ENCODE data around the gene ALPK3.

The ALPK3 gene, protein sequence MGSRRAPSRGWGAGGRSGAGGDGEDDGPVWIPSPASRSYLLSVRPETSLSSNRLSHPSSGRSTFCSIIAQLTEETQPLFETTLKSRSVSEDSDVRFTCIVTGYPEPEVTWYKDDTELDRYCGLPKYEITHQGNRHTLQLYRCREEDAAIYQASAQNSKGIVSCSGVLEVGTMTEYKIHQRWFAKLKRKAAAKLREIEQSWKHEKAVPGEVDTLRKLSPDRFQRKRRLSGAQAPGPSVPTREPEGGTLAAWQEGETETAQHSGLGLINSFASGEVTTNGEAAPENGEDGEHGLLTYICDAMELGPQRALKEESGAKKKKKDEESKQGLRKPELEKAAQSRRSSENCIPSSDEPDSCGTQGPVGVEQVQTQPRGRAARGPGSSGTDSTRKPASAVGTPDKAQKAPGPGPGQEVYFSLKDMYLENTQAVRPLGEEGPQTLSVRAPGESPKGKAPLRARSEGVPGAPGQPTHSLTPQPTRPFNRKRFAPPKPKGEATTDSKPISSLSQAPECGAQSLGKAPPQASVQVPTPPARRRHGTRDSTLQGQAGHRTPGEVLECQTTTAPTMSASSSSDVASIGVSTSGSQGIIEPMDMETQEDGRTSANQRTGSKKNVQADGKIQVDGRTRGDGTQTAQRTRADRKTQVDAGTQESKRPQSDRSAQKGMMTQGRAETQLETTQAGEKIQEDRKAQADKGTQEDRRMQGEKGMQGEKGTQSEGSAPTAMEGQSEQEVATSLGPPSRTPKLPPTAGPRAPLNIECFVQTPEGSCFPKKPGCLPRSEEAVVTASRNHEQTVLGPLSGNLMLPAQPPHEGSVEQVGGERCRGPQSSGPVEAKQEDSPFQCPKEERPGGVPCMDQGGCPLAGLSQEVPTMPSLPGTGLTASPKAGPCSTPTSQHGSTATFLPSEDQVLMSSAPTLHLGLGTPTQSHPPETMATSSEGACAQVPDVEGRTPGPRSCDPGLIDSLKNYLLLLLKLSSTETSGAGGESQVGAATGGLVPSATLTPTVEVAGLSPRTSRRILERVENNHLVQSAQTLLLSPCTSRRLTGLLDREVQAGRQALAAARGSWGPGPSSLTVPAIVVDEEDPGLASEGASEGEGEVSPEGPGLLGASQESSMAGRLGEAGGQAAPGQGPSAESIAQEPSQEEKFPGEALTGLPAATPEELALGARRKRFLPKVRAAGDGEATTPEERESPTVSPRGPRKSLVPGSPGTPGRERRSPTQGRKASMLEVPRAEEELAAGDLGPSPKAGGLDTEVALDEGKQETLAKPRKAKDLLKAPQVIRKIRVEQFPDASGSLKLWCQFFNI (N-terminal part only)

DNA sequence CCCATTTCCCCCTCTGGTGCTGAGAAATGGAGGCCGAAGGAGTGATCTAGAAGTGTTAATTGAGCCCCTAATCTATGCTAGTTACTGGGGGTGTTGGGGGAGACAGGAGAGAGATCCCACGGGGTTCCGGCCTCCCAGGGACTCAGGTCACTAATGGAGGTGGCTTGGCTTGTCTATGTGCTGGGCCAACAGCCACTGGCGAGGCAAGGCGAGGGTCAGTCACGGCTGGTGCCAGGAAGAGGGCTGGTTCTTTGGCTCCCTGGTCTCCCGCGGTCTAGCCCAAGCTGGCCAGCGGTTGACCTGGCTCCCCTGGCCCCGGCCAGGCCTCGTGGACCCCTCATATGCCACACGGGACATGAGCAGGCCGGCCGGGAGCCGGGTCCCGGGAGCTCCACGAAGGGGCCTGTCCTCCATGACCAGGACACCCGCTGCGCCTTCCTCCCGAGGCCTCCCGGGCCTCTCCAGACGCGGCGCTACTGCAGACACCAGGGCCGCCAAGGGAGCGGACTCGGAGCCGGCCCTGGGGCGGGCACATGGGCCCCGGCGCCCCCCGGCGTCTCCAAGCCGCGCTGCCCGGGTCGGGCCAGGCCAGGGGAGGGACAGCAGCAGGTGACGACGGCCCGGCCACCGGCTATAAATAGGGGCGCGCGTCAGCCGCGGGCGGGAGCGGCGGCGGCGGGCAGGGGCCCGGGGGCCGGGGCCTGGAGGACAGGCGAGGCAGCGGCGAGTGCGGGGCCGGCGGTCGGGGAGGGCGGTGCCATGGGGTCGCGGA is at the start of gene ALPK3:
TSS of gene ALPK3 (plus strand) at position 663 of the 772 bp plus-strand sequence. CDS start at position 760, 97 bp downstream.
- DNase-seq: no peak

DNA sequence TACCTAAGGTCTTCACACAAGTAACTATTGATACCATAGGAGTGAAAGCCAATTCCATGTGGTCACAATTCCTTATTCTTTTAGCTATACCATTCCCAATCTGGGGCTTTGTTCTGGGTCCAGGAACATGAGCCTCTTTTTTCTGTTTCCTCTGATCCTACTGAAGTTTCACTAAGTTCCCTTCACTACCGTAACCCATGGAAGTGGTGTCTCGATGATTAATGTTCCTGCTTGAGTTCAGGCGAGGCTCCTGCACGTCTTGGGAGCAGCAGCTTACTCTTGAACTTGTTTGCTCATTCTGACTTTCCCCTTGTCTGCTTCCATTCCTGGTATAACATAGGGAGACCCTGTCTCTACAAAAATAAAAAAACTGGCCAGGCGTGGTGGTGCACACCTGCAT is 45.1 kb upstream of the ALPK3 start:
- DNase-seq: no peak

DNA sequence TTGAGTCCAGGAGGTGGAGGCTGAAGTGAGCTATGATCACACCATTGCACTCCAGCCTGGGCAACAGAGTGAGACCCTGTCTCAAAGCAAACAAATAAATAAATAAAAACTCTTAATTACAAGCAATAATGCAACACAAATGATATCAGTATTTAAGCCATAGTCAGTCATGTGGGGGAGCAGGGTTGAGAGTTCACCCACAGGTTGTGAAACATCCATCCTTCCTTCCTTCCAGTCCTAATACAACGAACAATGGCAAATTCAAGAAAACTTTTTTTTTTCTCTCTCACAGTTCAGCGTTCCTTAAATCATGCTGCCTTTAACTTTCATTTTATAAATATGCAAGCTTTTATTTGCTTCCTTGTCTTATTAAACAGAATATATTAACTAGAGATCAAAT is 44.7 kb upstream of the ALPK3 start:
- DNase-seq: peak; percentile 55

DNA sequence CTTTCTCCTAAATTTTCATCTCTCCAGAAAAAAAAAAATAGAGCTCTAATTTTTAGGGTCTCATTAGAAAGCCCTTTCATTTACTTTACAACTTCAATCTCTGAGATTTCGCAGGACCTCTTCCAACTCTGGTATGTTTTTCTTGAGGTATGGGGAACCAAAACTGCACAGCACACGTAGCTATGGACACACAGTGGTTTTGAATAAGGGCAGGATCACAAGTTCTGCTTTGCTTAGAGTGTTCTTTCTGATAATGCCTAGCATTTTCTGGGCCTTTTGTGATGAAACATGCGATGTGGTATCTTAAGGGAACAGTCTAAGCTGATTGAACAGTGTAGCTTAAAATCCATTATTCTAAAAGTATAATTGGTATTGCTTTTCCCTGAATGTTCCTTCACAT is 43.4 kb upstream of the ALPK3 start:
- DNase-seq: peak; percentile 89

DNA sequence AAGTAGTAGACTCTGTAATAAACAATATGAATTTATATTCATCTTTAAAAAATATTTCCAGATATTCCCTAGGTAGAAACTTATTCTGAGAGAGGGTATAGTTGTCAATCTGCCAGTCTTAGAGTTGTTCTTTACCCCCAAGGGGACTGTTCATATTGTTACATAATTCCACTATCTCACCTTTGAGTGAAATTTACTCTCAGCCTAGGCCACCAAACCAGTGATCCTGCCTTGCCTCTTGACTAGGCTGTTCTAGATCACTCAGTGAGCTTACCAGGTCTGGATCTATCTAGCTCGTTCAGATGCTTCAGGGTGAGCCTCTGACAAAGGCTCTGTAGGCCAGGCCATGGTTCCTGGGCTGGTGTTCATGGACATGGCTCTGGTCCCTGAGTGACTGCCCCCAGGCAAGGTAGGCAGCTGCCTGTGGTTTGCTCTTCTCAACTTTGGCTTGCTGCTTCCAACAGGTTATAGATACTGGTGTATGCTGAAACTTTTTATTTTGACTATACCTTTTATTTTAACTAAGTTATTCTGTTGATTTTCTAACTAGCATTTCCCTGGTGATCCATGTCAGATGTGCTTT is 41.2 kb upstream of the ALPK3 start:
- no peak for DNase-seq

DNA sequence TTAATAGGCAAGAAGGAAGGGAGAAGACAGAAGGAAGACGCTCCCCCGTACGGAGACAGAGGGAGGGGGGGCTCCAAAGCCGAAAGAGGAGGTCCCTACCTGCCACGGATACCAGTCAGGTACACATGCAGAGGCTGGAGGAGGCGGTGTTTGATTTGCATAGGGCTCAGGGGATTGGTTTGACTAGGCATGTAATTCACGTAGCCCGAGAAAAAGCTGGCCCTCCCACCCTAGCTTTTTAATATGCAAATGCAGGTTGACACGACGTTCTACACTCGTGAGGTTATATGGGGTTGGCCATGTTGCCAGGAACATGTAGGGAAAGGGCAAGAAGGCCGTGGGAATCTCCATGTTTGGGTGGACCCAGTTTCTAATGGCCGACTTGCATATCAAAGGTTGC is 39.0 kb upstream of the ALPK3 start:
- no peak for DNase-seq

DNA sequence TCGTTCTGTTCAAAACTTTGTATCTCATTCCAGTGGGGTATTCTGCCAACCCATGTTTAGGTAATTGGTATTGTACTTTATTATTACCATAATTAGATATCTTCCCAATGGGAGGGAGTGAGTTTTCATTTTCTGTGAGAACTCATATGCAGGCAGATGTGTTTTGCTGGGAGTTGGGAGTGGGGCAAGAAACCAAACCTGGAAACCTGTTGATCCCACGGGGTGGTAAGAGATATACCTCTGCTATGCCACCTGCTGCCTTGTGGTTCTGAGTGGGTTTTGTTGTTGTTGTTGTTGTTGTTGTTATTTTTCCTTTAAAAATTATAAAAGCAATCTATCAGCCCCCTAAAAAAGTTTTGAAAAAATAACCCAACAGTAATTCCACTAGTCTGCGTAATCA is 36.7 kb upstream of the ALPK3 start:
- no peak for DNase-seq

DNA sequence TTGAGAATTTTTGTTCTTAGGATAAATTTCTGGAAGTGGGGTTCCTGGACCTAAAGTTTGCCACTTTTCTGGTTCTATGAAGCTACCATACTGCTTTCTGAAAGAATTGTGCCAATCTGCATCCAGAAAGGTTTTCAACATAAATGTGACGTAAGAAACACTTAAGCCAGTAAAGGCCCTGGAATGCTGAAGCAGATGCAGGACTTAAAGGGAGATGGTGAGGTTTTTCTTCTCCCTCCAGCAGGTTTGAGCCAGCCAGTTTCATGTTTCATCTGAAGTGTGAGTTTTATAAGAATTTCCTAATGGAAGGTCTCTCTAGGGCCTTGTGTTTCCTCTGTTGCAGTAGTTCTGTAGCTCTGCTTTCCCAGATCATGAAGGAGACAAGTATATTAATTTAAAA is 35.7 kb upstream of the ALPK3 start:
- DNase-seq: no peak

DNA sequence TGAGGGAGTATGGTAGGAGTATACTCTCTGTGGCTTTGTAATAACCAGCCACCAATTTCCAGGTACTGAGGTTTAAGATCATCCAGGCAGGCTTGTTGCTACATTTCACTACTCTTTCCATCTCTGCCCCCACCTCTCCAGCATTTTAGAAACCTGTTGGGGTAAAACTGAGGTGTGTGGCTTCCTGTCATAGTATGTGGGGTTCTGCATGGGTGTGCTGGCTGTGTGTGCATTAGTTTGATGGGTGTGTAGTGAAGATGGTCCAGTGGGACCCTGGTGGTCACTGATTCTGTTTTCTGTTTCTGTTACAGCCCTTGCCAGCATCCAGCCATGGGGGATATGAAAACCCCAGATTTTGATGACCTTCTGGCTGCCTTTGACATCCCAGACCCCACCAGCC is 34.8 kb upstream of the ALPK3 start:
- DNase-seq: no peak

DNA sequence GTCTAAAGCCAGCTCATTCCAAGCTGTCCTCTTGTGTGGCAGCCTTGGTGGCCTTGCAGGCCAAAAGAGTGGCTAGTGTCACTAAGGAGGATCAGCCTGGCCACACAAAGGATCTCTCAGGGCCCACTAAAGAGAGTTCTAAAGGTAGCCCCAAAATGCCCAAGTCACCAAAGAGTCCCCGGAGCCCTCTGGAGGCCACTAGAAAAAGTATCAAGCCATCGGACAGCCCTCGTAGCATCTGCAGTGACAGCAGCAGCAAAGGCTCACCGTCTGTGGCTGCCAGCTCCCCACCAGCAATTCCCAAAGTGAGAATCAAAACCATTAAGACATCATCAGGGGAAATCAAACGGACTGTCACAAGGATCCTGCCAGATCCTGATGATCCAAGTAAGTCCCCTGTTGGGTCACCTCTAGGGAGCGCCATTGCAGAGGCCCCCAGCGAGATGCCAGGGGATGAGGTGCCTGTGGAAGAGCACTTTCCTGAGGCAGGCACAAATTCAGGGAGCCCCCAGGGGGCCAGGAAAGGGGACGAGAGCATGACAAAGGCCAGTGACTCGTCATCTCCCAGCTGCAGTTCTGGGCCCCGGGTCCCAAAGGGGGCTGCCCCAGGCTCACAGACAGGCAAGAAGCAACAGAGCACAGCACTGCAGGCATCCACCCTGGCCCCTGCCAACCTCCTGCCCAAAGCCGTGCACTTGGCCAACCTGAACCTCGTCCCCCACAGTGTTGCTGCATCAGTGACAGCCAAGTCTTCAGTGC is 33.5 kb upstream of the ALPK3 start:
- DNase-seq: no peak

DNA sequence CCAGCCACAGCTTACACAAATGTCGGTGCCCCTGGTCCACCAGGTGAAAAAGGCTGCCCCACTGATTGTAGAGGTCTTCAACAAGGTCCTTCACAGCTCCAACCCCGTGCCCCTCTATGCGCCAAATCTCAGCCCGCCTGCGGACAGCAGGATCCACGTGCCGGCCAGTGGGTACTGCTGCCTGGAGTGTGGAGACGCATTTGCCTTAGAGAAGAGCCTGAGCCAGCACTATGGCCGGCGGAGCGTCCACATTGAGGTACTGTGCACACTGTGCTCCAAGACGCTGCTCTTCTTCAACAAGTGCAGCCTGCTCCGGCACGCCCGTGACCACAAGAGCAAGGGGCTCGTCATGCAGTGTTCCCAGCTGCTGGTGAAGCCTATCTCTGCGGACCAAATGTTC is 32.9 kb upstream of the ALPK3 start:
- no peak for DNase-seq

DNA sequence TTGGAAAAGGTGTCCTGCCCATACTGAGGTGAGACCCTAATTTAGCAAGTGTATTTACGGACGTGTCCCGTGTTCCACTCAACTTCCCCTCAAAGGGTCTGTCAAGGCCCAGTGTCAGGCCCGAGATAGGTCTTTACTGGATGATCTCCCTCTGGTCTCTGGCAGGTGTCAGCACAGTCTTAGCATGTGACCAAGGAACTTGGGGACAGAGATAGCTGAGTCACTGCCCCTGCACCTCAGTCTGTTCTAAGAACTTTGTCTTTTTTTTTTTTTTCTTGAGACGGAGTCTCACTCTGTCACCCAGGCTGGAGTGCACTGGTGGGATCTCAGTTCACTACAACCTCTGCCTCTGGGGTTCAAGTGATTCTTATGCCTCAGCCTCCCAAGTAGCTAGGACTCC is 32.1 kb upstream of the ALPK3 start:
- no peak for DNase-seq

DNA sequence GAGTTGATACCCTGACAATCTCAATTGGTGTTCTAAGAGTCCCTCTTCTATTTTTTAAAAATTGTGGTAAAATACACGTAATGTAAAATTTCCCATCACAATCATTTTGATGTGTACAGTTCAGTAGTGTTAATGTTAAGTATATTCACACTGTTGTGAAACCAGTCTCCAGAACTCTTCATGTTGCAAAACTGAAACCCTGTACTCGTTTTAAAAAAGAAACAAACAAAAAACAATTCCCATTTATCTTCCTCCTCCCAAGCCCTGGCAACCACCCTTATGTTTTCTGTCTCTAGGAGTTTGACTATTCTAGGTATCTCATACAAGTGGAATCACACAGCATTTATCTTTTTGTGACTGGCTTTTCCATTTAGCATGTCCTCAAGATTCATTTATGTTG is 28.7 kb upstream of the ALPK3 start:
- DNase-seq: no peak

DNA sequence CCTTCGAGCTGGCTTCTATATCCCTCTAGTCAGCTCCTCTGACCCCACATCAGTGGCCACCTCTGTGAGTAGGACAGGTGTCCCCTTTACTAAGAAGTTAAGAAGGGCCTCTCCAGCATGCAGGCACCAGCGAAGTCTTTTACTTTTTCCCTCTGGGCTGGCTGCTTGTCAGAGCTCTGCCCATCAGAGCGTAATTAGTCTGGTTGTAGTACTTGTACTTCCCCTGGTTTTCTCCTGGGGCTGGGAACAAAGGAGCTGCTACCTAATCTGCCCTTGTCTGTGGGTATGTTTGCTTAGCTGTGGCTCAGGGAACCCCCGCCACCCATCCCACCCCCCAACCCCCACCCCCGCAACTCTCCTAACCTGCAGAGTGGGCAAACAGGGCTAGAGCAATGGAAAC is 27.4 kb upstream of the ALPK3 start:
- DNase-seq: no peak

DNA sequence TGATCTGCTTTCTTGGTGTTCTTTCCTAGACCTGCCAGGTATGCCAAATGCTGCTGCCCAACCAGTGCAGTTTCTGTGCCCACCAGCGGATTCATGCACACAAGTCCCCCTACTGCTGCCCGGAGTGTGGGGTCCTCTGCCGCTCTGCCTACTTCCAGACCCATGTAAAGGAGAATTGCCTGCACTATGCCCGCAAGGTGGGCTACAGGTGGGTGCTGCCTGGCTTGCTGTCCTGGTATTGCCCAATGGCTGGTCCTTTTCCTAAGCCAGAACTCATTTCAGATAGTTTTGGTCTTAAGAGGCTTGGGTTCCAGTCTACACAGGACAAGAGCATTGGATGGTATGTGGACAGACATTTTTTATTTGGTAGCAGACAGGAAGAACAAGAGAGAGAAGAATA is 26.5 kb upstream of the ALPK3 start:
- DNase-seq: no peak

DNA sequence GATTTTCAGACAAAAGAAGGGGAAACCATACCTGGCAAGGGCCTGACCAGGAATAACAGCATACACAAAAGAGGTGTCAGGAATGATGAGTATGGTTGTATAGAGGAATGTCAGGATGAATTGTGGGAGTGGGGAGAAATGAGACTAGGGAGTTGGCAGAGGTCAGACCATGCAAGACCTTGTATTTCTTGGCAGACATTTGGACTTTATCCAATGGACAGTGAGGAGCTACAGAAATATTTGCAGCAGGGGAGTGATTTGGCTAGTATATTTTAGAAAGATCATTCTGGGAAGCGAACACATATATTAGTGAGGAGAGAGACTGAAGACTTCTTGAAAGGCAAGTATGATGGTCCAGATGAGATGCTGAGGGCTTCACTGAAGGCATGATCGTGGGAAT is 25.4 kb upstream of the ALPK3 start:
- no peak for DNase-seq

DNA sequence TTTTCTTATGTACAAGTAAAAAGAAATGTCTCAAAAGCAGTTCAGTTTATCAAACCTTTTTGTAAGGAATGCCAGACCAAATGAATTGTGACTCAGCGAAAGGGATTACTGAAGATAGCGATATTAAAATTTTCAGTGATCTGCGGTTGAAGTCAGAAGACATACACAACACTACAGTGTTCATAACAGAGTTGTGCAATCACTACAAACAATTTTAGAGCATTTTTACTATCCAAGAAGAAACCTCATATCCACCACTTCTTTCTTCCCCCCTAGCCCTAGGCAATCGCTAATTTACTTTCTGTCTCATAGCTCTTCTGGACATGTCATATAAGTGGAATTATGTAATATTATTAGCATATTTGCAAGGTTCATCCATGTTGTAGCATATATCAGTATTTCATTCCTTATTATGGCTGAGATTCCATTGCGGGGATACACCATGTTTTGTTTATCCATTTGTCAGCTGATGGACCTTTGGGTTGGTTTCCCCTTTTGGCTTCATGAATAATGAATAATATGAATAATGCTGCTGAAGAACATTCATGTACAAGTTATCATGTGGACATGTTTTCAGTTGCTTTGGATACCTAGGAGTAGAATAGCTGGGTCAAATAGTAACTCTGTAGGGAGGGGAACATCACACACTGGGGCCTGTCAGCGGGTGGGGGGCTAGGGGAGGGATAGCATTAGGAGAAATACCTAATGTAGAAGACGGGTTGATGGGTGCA is 23.6 kb upstream of the ALPK3 start:
- DNase-seq: no peak

DNA sequence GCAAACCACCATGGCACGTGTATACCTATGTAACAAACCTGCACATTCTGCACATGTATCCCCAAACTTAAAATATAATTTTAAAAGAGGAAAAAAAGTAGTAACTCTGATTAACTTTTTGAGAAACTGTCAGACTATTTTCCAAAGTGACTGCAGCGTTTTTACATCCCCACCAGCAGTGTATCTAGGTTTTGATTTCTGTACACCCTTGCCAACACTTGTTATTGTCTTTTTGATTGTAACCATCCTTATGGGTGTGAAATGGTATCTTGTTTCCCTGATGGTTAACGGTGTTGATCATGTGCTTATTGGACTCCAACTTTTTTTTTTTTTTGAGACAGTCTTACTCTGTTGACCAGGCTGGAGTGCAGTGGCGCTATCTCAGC is 23.0 kb upstream of the ALPK3 start:
- DNase-seq: no peak

DNA sequence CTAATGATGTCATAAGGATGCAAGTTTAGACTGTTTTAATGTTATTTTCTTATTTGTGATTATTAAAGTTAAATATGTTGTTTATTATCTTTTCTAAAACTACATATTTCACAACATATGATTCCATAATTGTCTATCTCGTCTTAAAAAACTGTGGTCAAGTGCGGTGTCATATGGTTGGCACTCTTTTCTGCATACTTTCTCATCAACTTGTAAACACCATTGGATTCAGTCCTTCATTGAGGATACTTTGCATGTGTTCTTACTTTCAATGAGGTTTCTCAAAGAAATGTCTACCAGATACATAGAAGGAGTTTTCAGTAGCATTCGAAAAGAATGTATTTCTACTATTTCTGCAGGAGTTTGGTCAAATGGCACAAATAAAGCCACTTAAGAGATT is 22.0 kb upstream of the ALPK3 start:
- no peak for DNase-seq

DNA sequence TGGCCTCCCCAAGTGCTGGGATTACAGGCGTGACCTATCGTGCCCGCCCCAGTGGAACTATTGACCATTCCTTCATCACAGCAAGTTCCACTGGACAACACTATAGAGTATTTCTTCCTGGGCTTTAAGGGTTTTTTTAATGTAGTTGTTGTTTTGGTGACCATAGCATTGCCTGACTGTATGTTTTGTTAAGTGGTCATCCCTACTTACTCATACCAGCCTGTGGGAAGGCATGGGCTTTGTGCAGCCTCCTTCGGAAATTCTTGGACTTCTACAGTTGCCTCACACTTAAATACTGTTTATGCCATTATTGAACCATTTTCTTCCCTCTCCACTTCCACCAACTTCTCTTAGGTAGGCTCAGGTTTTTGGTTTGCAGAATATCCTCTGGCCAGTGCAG is 19.9 kb upstream of the ALPK3 start:
- no peak for DNase-seq

DNA sequence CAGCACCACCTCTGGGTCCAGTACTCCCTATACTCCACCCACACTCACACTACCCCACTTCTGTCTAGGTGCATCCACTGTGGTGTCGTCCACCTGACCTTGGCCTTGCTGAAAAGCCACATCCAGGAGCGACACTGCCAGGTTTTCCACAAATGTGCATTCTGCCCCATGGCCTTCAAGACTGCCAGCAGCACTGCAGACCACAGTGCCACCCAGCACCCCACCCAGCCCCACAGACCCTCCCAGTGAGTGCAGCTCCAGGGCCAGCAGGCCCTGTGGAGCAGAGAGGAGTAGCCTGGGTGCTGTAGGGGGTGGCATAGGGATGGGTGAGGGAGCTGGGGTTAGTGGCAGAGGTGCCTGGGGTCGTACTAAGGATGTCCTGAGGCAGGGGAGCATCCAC is 19.4 kb upstream of the ALPK3 start:
- DNase-seq: no peak

Data from MV-4-11 (cell line).